ENCODE results near the gene SLTM. TPM values are rescaled to one million over a fixed set of nuclear protein-coding genes. Genes with fewer than 3 reads are reported as not detected.

The SLTM gene
- total RNA-seq, 2 experiments from 2014 or later, result 103 to 129 TPM

DNA sequence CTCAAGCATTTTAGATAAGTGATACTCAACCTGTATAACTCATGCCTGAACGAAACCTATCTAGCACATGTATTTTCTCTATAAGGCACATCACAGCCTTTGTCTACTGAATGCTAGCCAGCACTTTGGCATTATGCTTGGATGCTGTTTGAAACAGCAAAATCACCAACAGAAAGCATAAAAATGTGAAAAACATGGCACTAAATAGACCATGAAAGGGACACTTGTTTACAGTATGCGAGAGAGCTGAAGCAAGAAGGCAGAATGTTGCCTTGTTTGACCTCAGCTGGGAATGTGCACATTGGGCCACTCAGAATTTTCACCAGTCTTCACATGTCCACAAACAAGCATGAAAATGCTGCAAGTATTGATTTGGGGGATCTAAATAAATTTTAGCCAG is 102.9 kb downstream of the SLTM start:
- H3K79me2 ChIP-seq (ENCODE audit: insufficient read depth, low read depth, low read length), result no peaks in the 10 kb centered on the region
- H3K9me3 ChIP-seq (ENCODE audit: low read length), result no peaks in the 10 kb centered on the region
- DNase-seq (ENCODE audit: low spot score), result no peak
- H3K4me1 ChIP-seq (ENCODE audit: insufficient read depth, low read length, poor library complexity, severe bottlenecking), result no peaks in the 10 kb centered on the region
- no peak overlapping the region for H2AFZ ChIP-seq (ENCODE audit: low read length)
- no peak overlapping the region for H3K4me3 ChIP-seq (ENCODE audit: low read depth, low read length, poor library complexity, severe bottlenecking)
- TF ChIP-seq EZH2phosphoT487 (IDR thresholded peaks at IDR 0.05; ENCODE audit: borderline replicate concordance, low read depth, low read length), result no peak
- H4K20me1 ChIP-seq (ENCODE audit: insufficient read depth, low read length), result no peaks in the 10 kb centered on the region
- intact Hi-C loops (cut with micrococcal nuclease; ENCODE audit: unreplicated experiment), result loop anchor here (10.0 kb wide), 1 partner anchor 606 kb away; no protein-coding TSS in a partner anchor
- ChIA-PET CTCF (ENCODE audit: unreplicated experiment) (no interaction called here), POLR2A (interaction anchor here (1.5 kb wide), 1 partner anchor 22 kb away, joined by 3 read pairs; no protein-coding TSS in a partner anchor)
- no peak overlapping the region for H3K27ac ChIP-seq (ENCODE audit: low read depth, low read length, poor library complexity, severe bottlenecking)
- H3K4me2 ChIP-seq (ENCODE audit: low read length), result no peak overlapping the region
- no peaks in the 10 kb centered on the region for H3K9me2 ChIP-seq (ENCODE audit: insufficient read depth, low read length)
- BruUV-seq (replicated peaks), result no TSS peak
- H3K36me3 ChIP-seq (ENCODE audit: insufficient read depth, low read length), result no peaks in the 10 kb centered on the region

Small RNA genes within 50 kb of the gene (small RNA-seq; reads per million reads assigned to genes)
- not detected for gene ZNF444P1

Other genes with a start within 250 kb of the SLTM start
- 61.9 and 68.0 TPM in 2 replicates for gene ADAM10, start 184.0 kb downstream of the SLTM start, total RNA-seq (2014; rRNA removed; shearing (Covaris generic))
- 103 and 110 TPM in 2 replicates for gene ADAM10, start 184.0 kb downstream of the SLTM start, total RNA-seq (2022)
- gene MINDY2, start 162.4 kb downstream of the SLTM start, total RNA-seq (2014; rRNA removed; shearing (Covaris generic)), result 9.9 and 10.5 TPM in 2 replicates
- gene MINDY2, start 162.4 kb downstream of the SLTM start, total RNA-seq (2022), result 14.1 and 15.7 TPM in 2 replicates
- gene RNF111, start 54.0 kb upstream of the SLTM start, total RNA-seq (2014; rRNA removed; shearing (Covaris generic)), result 19.2 and 20.4 TPM in 2 replicates
- 41.6 and 42.7 TPM in 2 replicates for gene RNF111, start 54.0 kb upstream of the SLTM start, total RNA-seq (2022)
- 87.9 and 93.9 TPM in 2 replicates for gene CCNB2, start 171.5 kb upstream of the SLTM start, total RNA-seq (2014; rRNA removed; shearing (Covaris generic))
- gene CCNB2, start 171.5 kb upstream of the SLTM start, total RNA-seq (2022), result 128 and 155 TPM in 2 replicates